T-helper 1 cell (primary cell): ENCODE data around the gene CLIC1.
A peak's percentile ranks its signal among the peaks of the same experiment; 100 is the strongest.

ENCODE experiments used
- DNase-seq, 5 donors: peaks; one replicate each; pipeline ENCODE4 v3.0.0-alpha.2; 2012 to 2020
- total RNA-seq, 4 donors: gene quantifications; one replicate each; lab custom pipeline; 2026; lab: John Stamatoyannopoulos, UW

Gene CLIC1
- total RNA-seq, result 93.3 to 150 (median 101) reads per million in 4 donors

- peak; percentile 41 to 87 (median 59) for DNase-seq
Measured at GRCh38 chr6:31736021-31736767, at the start of gene CLIC1. Gene CLIC1, minus strand, starts transcription at chr6:31736530. Its CDS starts 230 bp downstream, at chr6:31736300.

GRCh38 chr6:31785475-31785874 lies 49.1 kb upstream of the CLIC1 start:
- no peak for DNase-seq

GRCh38 chr6:31784098-31784925 lies 48.0 kb upstream of the CLIC1 start:
- DNase-seq, result no peak

DNA sequence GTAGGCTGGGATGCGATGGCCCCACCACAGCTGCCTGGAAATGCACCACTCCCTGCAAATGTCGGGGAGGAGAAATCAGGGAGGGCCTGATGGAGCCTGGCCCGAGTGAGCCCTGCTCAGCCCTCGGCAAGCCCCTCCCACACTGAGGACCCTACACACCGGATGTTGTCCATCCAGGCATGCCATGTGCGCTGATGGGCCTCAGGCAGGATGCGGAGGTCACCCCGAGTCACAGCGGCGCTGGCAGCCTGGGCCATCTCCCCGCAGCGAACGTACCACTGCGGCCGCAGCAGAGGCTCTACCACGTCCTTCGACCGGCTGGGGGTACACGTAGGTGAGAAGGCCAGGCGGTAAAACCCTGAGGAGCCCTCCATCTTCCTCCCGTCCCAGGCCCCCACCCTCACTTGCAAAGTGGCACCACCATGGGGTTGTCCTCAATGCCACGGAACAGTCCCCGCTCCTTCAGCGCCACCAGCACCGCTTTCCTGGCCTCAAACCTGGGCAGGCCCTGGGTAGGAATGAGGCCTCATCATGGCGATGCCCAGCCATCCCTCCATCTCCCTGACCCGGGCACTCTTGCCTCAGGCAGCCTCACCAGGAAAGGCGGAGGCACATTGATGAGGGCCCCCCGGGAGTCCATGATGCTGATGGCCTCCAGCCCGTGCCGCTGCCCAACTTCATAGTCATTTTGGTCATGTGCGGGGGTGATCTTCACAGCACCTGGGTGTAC lies 46.0 kb upstream of the CLIC1 start:
- no peak for DNase-seq

- DNase-seq, result no peak
Measured at GRCh38 chr6:31781244-31782125, 45.2 kb upstream of the CLIC1 start.

DNA sequence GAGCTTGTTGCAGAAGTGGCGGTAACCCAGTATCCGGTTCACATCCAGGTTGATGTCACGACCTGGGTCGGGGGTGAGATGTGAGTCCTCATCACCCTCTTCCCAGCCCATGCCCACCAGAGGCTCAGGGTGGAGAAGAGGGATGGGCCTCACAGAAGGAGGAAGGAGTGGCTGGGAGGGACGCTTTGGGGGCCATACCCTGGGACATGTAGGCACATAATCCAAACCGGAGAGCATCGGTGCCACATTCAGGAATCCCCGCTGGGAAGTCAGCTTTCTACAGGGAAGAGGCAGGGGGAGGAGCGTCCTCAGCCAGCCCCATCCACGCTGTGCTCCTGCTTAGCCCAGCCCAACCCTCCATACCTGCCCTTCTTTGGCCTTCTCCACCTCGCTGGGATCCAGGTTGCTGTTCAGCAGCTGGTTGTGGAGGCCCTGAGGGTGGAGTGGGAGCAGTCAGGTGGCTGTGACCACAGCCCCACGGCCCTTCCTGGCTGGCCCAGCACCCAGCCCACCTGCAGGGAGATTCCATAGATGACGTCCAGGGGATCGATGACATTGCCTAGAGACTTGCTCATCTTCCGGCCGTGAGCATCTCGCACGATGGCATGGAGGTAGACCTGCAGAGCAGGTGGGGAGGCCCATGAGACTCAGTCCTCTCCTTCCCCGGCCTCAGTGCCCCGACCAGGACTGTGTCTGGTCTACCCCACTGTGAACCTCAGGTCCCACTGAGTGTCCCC lies 44.3 kb upstream of the CLIC1 start:
- no peak for DNase-seq

GRCh38 chr6:31779908-31780307 lies 43.6 kb upstream of the CLIC1 start:
- no peak for DNase-seq

DNA sequence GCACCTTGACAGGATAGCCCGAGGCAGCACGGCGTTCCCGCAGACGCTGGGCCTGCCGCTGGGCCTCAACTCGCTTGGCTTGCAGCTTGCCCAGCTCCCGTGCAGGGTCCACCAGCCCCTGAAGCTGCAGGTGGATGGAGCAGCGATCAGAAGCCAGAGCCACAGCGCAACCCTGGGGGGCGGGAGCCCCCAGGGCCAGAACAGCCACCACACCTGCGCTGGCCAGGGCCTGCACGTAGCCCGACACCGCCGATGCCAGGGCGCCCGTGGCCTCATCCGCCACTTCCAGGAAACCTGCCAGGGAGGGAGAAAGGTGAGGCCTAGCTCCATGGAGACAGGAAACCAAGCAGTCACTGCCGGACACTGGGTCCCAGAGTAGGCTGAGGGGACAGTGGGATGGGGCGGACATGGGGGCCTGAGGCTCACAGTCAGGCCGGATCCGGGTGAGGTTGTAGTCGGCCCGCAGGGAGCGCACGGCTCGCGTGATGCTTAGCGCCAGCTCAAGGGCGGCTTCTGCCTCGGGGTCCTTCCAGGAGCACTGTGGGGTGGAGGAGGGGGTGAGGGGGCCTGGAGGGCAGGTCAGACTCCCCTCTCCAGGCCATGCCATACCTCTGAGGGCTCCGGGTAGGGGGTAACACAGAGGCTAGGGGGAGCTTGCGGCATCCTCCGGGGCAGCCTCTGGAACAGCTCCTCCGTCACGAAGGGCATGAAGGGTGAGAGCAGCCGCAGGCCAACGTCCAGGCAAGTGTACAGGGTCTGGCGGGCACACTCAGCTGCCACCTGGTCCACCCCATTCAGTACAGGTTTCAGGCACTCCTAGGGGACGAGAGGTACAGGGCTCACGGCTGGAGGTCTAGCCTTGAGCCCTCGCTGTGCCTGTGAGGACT lies 42.9 kb upstream of the CLIC1 start:
- no peak for DNase-seq

DNA sequence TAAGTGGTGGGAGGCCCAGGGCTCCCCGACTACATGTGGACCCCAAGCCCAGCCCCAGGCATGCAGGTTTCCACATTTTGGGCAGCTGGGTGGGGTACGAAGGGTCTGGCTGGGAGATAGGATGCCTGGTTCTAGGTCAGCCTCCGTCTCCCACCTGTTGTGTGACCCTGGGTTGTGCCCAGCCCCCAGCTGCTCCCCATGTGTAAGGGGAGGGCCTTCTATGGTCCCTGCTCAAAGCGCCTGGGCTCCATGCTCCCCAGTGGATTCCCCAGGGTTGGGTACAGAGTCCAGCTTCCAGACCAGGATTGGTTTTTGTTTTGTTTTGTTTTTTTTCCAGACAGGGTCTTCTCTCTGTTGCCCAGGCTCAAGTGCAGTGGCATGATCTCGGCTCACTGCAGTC lies 41.9 kb upstream of the CLIC1 start:
- DNase-seq, result no peak

DNA sequence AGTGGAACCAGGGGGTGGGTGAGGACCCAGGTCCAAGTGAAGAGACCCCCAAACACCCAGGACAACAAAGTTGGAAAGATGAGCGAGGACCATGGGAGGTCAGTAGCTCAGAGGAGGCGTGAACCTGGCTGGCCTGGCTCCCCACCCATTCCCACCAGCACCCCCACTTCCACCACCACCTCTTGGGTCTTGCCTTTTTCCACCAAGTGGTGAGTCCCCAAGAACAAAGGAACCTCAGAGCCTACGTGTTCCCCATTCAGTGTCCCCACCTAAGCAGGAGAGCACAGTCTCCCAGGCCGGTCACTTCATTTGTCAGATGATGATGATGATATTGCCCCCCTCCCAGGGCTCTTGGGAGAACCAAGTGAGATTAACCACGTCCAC lies 41.3 kb upstream of the CLIC1 start:
- DNase-seq, result no peak

GRCh38 chr6:31776989-31777666 lies 40.8 kb upstream of the CLIC1 start, which contains the start of gene VWA7:
Gene VWA7, minus strand, starts transcription at chr6:31777328. Its CDS starts 549 bp downstream, at chr6:31776779.
- DNase-seq, result peak; percentile 34 to 81 (median 48)

GRCh38 chr6:31776485-31776988 lies 40.2 kb upstream of the CLIC1 start:
- no peak for DNase-seq

GRCh38 chr6:31775633-31776484 lies 39.5 kb upstream of the CLIC1 start:
- no peak for DNase-seq

- DNase-seq, result no peak
Measured at GRCh38 chr6:31775184-31775583, 38.9 kb upstream of the CLIC1 start.

DNA sequence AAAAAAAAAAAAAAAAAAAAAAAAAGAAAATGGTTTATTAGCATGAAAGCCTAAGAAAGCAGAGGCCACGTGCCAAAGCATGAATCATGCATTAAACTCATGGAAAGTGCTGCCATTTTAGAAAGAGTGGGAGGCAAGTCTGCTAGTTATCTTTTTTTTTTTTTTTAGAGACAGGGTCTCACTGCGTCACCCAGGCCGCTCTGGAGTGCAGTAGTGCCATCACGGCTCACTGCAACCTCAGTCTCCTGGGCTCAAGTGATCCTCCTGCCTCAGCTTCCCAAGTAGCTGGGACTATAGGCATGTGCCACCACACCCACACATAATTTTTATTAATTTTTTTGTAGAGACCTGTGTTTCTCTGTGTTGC lies 35.6 kb upstream of the CLIC1 start:
- DNase-seq, result no peak

DNA sequence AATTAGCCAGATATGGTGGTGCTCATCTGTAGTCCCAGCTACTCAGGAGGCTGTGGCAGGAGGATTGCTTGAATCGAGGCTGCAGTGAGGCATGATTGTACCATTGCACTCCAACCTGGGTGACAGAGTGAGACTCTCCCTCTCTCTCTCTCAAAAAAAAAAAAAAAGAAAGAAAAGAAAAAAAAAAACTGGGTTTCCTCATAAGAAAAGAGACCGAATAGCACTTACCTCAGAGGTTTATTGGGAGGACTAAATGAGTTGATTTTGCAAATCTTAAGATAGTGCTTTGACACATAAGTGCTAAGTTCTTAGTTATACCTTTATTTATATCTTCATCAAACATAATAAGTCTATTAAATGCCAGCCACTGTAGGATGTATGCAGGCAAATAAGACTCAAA lies 34.5 kb upstream of the CLIC1 start:
- DNase-seq, result no peak

- DNase-seq, result peak; percentile 58 to 85 (median 71)
Measured at GRCh38 chr6:31769684-31770371, 33.5 kb upstream of the CLIC1 start.
